LNCAP (cell line): ENCODE data around the gene AP5Z1.

Experiments used
- TF ChIP-seq, protein P1 (sequence below): fragments of 450-650 bp; IDR thresholded peaks from 2 replicates; pipeline ENCODE4 v1.5.1; 2017; ENCODE audit warnings: mild to moderate bottlenecking

AP5Z1 gene

GRCh38 chr7:4783292-4783652 is 7.8 kb downstream of the AP5Z1 start:
- TF ChIP-seq, protein P1, sequence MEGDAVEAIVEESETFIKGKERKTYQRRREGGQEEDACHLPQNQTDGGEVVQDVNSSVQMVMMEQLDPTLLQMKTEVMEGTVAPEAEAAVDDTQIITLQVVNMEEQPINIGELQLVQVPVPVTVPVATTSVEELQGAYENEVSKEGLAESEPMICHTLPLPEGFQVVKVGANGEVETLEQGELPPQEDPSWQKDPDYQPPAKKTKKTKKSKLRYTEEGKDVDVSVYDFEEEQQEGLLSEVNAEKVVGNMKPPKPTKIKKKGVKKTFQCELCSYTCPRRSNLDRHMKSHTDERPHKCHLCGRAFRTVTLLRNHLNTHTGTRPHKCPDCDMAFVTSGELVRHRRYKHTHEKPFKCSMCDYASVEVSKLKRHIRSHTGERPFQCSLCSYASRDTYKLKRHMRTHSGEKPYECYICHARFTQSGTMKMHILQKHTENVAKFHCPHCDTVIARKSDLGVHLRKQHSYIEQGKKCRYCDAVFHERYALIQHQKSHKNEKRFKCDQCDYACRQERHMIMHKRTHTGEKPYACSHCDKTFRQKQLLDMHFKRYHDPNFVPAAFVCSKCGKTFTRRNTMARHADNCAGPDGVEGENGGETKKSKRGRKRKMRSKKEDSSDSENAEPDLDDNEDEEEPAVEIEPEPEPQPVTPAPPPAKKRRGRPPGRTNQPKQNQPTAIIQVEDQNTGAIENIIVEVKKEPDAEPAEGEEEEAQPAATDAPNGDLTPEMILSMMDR, result no peak

GRCh38 chr7:4783762-4784351 is 8.4 kb downstream of the AP5Z1 start:
- TF ChIP-seq, protein P1, result no peak

- TF ChIP-seq, protein P1, result no peak
Observed at GRCh38 chr7:4784799-4785198, 9.4 kb downstream of the AP5Z1 start.

DNA sequence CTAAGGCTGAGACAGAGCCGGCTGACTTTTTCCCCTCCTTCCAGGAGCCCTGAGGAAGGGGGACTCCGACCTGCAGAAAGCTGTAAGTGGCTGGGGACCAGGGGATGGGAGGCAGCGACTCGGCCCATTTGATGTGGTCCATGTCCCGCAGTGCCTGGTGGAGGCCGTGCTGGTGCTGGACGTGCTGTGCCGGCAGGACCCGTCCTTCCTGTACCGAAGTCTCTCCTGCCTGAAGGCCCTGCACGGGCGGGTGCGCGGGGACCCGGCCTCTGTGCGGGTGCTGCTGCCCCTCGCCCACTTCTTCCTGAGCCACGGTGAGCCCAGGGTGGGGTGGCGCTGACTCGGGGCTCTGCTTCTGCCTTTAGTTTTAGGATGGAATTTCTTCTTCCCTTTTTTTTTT is 9.9 kb downstream of the AP5Z1 start:
- TF ChIP-seq, protein P1, result no peak

GRCh38 chr7:4786015-4786414 is 10.6 kb downstream of the AP5Z1 start:
- TF ChIP-seq, protein P1, result no peak

DNA sequence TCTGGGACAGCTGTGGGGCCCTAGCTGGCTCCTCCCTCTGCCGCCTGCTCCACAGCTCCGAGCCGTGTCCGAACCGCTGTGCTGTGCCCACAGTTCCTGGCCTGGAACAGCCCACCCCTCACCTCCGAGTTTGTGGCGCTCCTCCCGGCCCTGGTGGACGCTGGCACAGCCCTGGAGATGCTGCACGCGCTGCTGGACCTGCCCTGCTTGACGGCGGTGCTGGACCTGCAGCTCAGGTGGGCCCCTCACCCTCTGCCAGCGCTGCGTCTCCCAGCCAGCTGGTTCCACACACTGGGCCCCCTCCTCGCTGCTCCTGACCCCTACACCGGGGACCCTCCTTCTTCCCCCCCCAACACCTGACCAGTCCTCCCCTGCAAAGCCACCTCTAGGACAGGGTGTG is 12.1 kb downstream of the AP5Z1 start:
- TF ChIP-seq, protein P1, result no peak

DNA sequence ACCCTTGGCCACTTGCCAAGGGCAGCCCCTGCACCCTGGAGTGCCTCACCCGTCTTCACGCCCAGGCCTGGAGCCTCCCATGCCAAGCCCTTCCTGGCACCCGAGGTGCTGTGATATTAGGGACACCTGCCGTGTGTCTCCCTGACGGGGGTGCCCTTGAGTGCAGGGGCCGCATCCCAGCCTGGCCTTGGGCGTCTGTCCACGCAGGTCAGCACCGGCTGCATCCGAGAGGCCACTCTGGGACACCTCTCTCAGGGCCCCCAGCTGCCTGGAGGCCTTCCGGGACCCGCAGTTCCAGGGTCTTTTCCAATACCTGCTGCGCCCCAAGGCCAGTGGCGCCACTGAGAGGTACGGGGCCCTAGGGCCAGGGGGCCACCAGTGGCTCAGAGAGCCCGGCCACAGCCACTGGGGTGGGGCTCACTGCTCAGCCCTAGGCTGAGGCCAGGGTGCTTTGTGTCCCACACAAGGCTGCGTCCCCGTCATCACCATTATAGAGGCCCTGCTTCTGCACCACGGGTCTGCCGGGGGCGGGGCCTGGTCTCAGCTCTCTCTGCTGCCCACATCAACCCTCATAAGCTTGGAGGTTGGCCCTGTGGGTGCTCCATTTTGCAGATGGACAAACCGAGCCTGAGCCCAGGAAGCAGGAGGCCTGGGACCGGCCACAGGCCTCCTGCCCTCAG is 12.7 kb downstream of the AP5Z1 start:
- TF ChIP-seq, protein P1, result no peak
